HG02763 (cell line): Measurements from ENCODE around the gene RAD51B.

ENCODE experiments used
- ATAC-seq: cut with Tn5 transposase; IDR thresholded peaks from one replicate; pipeline ENCODE4 v1.9.1; 2021; ENCODE audit warnings: mild to moderate bottlenecking, moderate library complexity; ENCODE audit not compliant: unreplicated experiment

Gene RAD51B

DNA sequence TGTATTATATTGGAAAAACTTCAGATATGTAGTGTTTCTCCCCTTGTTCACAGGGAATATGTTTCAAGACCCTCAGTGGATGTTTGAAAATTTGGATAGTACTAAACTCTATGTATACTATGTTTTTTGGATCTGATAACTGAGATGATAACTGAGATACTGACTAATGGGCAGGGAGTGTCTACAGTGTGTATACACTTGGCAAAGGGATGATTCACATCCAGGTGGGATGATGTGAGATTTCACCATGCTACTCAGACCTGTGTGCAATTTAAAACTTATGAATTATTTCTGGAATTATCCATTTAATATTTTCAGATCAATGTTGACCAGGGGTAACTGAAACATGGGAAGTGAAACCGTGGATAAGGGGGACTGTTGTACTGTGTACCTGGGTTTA, 13.8 kb downstream of the RAD51B start:
- no peak for ATAC-seq

DNA sequence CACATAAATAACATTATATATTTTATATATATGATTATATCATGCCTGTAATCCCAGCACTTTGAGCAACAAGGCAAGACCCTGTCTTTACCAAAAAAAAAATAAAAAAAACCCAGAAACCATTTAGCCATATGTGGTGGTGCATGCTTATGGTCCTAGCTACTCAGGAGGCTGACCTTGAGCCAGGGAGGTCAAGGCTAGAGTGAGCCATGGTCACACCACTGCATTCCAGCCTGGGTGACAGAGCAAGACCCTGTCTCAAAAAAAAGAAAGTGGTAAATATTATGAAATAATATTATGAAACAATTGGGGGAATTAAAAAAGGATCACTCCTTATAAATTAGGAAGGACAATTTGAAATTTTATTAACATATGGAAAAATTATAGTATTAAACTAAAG, 16.0 kb downstream of the RAD51B start:
- ATAC-seq, result no peak

DNA sequence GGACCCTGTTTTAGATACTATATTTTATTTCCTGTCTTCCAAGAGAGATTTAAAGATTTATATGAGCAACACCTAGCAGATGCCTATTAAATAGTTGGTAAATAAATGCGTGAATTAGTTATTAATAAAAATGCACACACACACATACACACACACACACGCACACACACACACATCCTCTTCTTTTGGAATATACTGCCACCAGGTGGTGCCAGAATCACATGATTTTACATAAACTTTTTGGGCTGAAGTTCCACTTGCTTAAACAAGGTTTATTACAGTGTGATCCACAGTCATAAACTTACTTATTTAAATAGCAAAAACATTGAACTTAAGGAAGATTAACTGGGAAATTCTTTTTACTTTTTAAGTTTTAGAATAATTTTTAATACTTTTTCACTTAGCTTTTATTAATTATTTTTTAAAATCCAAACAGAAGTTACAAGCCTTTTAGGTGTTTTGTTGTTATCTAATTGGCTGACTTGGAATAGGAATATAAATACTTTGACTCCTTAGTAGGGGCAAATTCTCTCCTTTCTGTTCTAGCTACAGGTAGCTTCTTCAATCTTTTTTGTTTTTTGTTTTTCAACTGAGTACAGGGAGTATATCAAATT, 17.5 kb downstream of the RAD51B start:
- no peak for ATAC-seq

DNA sequence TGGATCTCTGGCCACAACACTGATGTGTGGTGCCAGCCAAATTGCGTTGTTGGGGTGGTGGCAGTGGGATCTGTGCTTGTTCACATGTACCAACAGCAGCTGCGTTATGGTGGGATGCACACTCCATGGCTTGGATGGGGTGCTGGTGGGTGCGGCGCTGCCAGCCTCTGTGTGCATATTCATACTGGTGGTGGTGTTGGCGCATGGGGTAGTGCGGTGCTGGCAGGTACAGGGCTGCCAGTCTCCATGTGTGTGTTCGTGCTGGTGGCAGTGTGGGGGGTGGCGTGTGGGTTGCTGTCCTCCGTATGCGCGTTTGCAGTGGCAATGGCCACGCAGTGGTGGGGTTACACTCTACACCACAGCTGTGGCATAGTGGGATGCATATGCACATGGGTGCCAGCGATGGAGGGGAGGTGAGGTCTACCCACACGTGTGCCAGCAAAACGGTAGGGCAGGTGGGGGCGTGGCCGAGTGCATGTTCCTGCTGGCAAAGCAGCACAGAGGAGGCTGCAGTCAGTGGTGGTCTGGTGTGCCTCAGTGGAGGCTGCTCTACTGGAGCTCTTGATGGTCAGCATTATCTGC, 26.5 kb downstream of the RAD51B start:
- no peak for ATAC-seq

DNA sequence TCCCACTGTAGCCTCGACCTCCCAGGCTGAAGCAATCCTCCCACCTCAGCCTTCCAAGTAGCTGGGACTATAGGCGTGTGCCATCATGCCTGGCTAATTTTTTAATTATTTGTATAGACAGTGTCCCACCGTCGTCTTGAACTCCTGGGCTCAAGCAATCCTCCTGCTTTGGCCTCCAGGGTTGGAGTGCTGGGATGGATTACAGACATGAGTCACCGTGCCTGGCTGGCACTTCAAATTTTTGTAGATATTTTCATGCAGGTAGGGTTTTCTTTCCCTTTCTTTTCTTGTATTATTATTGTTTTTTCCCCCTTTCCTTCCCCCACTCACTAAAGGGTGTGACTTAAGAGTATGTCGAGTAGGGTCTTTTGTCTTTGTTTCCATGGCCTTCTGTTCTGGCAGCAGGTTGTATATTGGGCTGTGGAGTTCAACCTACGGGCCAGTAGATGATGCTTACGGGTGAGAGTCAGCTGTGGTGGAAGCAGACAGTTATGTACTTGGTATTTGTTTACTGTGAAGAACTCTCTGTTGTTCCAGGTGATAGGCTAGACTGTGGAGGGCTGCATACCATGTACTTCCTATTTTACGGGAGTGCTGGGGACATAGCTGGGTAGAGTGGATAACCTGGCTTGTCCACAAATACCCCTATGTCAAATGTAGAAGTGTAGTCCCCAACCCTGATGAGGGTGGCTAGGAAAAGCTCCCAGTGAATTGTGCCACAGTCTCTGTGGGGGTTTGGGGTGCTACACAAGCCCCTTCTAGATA, 30.7 kb downstream of the RAD51B start:
- ATAC-seq, result no peak

DNA sequence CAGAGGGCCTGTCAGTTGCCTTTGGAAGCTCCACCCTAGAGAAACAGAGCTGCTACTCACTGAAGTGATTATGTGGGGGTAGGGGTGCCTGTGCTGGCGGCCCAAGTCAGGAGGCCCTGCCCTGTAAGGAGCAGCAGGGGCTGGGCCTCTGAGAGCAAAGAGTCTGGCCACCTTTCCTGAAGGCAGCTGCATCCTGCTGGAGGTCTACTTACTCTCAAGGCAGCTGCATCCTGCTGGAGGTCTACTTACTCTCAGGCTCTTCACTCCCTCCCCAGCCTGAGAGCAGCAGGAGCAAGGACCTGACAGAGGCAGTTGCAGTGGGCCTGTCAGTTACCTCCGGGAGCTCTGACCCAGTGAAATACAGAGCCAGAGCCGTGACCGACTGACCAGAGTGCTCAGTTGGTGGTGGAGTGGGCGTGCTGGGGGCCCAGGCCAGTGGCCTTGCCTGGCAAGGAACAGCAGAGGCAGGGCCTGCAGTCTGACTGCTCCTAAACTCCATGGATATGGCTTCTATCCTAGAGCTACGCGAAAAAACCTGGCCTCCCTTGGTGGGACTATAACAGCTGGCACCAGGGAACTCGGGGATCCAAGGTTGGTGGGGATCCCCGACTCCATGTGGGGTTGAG, 32.3 kb downstream of the RAD51B start:
- no peak for ATAC-seq

DNA sequence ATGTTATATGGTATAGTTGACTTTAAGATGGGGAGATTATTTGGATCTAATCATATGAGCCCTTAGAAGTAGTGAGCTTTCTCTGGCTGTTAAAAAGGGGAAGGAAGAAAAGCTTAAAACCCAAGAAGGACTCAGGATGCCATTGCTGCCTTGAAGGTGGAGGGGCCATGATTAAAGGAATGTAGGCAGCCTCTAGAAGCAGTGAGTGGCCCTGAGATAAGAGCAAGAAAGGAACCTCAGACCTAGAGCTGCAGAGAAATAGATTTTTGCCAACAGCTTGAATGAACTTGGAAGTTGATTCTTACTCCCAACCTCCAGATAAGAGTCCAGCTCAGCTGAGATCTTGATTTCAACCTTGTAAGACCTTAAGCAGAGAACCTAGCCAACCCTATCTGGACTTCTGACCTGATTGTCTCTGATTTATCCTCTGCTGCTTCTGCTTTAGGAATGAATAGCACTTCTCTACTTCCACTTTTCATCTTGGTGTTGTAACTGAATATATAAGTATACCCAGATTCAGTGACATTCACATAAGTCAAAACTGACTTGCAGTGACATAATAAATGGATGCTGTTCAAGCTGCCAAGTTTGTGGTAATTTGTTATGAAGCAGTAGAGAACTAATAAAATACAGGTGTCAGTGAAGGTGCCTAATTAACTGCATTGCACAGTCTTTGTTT, 33.5 kb downstream of the RAD51B start:
- no peak for ATAC-seq

DNA sequence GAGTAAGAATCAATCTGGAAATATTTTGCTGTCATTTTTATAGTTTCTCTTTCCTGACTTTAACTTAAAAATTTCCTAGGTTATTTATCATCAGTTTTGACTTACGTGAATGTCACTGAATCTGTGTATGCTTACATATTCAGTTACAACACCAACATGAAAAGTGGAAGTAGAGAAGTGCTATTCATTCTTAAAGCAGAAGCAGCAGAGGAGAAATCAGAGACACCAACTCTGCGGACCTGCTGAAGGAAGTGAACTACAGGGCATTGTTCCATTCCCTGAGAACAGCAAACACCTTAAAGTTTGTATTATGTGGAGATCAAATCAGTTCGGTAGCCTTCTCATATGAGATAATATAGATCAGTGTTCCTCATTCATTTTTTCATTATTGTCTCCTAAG, 34.1 kb downstream of the RAD51B start:
- ATAC-seq, result no peak

DNA sequence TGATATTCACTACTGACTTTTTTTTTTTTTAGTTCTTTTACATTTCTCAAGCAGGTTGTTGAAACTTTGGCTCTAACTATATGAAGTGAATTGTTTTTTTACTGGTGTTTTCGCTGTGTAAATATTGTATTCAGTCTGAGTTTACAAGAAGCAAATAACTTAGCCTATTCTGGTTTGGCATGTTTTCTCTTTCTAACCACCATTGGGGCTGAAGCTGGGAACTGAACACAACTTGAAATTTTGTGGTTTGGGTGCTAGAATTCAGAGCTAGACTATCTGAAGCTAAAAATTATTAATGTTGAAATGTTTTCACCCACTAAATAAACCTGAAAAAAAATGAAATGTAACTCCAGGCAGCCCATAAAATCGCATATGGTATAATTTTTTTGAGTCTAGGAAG, 37.2 kb downstream of the RAD51B start:
- ATAC-seq, result no peak

DNA sequence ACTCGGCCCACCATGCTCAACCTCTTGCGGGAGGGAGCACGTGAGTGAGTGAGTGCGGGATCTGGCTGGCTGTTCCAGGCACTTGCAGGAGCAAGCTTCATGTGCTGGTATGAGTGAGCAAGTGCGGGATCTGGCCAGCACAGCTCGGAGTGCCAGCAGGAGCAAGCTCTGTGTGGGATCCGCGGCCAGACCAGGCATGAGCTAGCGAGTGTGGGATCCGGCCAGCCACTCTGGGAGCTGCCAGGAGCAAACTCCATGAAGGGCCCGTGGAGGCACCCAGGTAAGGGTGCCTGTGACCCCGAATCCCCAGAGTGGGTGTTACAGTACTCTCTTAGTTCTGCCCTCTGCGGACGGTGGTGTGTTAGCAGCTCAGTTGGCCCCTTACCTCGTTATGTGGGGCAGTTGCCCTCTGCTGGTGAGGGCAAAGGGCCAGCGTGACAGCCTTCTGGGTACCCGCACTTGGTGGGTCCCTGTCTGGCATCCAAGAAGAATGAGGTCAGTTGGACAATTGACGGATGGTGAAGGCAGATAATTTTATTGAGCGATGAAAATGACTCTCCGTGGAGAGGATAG, 38.3 kb downstream of the RAD51B start:
- no peak for ATAC-seq

DNA sequence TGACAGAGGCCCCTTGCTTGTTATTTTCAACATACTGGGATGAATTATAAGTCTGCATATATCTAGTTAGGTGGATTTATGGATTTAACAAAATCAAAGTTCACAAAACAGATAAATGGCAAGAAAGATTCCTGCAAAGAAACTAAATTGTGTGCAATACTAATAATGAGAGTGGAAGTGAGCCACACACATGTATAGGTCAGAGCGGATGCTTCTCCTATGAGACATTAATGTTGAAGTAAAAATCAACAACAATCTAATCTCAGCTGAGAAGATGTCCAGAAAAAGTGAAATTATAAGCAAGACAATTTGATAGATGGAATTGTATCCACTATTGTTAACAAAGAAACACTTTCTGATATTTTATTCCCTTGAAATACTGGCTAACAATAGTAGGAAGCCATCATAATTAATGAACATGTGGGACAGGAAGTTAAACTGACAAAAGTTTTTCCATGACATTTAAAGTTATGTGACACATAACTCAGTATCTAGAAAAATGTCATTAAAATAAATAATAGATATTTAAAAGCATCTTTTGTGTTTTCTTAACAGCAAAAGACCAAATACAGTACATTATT, 39.7 kb downstream of the RAD51B start:
- no peak for ATAC-seq

DNA sequence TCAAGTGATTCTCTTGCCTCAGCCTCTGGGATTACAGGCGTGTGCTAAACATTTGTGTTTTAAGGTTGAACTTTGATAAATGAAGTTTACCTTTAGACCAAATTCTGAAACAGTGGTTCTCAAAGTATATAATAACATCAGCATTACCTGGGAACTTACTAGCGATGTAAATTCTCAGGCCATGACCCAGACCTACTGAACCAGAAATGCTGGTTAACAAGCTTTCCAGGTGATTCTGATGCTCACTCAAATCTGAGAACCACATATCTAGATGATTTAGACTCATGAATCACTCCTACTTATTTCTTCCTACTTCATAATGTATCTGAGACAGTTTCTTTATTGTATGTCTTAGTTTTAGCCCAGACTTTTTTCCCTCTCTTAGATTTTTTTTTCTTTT, 43.6 kb downstream of the RAD51B start:
- no peak for ATAC-seq

DNA sequence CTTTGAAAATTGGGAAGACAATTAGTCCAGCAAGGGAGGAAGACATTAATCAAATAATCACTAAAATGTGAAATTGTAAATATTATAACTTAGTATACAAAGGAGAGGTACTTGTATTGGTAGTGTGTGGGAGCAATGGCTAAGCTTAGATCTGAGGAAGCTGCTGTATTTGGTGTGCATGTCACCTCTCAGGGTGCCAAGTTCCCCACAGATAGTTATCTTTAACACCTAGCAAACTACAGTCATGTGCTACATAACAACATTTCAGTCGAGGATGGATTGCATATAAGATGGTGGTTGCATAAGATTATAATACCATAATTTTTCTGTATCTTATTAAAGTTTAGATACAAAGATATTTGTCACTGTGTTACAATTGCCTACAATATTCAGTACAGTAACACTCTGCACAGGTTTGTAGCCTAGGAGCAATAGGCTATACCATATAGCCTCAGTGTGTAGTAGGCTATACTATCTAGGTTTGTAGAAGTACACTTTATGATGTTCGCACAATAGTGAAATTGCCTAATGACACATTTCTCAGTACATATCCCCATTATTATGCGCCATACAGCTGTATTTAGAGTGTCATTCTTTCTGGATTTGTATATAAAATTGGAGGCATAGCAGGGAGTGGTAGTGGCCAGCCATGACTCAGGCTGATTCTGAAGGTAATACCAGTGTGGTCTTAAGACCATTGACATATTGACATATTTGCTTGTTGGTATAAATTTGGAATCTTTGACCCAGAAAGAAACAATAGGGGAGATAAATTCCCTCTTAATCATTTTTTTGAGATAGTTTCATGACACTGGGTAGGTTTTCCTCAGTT, 55.8 kb downstream of the RAD51B start:
- no peak for ATAC-seq

DNA sequence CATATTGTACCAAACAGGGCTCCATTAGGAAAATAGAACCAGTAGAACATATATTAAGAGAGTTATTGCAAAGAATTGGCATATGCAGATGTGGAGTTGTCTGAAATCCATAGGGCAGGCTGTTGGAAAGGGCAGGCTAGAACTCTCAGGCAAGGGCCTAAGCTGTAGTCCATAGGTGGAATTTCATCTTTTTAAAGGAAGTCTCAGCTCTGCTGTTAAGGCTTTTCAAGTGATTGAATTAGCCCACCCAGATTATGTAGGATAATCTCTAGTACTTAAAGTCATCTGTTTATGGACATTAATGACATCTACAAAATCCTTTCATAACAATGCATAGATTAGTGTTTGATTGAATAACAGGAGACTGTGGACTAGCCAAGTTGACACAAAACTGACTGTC, 59.4 kb downstream of the RAD51B start:
- no peak for ATAC-seq

DNA sequence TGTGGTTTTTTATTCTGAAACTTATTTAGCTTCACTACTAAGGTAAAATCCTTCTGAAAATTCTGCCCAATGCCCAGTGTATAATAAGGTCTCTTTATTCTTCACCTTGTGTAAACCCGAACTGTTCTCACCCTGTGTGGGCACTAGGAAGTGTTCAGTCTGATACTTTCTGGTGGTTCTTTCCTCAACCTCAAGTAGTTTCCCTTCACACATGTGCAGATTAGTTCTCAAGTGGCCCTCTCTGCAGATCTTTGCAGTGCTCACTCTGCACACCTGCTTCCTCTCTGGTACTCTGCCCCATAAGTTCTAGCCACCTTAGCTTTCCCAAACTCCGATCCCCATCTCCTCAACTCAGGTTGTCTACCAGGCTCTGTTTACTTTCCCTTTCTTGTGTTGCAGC, 61.6 kb downstream of the RAD51B start:
- peak; percentile 89 for ATAC-seq

DNA sequence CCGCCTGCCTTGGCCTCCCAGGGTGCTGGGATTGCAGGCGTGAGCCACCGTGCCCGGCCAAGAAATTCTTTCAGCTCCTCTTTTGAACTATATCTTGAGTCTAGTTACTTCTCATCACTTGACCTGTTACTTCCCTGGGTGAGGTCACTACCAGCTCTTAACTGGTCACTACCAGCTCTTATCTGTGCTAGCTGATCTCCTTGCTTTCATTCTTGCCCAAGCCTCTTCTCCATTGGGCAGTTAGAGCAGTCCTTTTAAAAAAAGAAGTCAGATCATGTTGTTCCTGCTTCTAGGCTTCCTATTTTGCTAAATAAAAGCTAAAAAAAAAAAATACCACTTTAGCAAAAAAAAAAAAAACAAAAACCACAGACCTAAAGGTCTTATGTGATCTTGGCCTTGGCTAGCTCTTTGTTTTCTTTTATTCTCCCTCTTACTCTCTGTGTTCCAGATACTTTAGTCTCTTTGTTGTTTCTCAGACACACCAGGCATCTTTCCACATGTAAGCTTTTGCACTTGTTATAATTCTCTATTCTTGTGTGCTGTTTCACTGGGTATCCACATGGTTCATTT, 63.5 kb downstream of the RAD51B start:
- no peak for ATAC-seq

DNA sequence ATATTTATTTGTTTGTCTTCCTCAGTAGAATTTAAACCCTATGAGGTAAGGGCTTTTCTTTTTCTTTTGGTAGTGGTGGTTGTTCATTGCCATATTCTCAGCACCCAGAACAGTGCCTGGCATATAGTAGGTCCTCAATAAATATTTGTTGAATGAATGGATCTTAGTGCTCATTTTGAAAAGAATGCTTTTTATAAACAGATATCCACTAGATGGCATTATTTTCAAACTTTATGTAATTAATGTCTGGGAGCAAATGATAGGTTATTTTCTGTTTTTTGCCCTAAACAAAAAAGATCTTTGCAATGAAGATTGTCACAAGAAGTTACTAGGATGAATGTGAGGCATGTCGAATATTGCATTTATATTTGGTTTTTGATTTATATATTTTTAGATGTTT, 64.1 kb downstream of the RAD51B start:
- no peak for ATAC-seq

DNA sequence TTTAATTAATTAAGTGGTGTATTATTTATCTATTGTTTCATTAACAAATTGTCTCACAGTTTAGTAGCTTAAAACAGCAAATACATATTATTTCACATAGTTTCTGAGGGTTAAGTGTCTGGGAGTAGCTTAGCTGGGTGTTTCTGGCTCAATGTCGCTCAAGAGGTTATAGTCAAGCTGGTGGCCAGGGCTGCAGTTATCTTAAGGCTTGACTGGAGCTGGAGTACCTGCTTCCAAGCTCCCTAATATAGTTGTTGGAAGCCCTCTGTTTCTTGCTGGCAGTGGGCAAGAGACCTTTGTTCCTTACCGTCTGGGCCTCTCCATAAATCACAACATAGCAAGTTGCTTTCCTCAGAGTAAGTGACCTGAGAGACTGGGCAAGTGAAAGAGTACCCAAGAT, 66.6 kb downstream of the RAD51B start:
- ATAC-seq, result no peak

DNA sequence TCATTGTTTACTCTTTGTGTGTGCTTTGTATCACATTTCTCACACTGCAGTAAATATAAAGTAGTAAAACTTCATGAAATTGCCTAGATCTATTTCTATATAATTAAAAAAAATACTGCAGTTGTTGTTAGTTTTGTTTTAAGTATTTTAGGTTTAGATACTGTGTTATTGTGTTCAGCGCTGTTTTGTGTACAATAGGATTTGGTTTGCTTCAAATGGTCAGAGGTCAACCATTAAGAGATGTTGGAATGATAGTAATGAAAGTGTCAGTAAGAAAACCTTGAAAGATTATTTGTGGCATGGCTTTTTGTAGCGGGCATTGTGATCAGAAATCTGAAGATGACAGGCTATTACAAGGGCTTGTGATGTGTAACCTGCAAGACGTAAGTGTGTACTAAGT, 67.9 kb downstream of the RAD51B start:
- ATAC-seq, result no peak

DNA sequence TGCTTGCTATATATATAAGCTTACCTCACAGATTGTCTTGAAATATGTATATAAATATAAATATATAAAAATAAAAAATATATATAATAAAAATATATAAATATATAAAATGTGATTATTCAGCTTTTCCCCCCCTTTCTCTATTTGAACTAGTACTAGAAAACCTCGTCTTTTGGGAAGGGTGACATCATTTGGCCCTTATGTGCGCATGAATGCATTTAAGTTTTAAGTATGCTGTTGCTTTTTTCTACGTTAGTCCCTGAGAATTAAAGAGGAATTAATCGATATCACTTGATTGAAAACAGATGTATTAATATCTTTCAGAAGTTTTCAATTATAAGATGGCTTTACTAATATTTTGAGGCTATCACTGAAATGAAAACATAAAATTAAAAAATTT, 69.9 kb downstream of the RAD51B start:
- no peak for ATAC-seq
